CD4-positive, alpha-beta T cell treated with Interferon gamma for 1 hour (primary cell): Measurements from ENCODE around the gene QTRT2.

Experiments
- DNase-seq: peaks from one replicate; pipeline ENCODE4 v3.0.0-alpha.2; 2020

QTRT2 gene

DNA sequence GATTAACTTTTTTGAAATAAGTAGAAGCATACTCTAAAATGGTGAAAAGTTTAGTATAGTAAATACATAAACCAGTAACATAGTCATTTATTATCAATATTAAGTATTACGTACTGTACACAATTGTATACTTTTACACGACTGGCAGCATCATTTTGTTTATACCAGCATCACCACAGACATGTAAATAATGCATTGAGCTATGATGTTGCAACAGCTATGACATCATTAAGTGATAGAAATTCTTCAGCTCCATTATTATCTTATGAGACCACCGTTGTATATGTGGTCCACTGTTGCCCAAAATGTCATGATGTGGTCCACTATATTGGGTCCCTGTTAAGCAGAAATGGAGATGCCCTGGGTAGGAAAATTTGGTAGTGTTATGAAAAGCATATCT lies 71.0 kb downstream of the QTRT2 start:
- DNase-seq = no peak

- DNase-seq = no peak
Observed at GRCh38 chr3:114128231-114128630, 71.7 kb downstream of the QTRT2 start.

- no peak for DNase-seq
Observed at GRCh38 chr3:114128826-114129225, 72.3 kb downstream of the QTRT2 start.

DNA sequence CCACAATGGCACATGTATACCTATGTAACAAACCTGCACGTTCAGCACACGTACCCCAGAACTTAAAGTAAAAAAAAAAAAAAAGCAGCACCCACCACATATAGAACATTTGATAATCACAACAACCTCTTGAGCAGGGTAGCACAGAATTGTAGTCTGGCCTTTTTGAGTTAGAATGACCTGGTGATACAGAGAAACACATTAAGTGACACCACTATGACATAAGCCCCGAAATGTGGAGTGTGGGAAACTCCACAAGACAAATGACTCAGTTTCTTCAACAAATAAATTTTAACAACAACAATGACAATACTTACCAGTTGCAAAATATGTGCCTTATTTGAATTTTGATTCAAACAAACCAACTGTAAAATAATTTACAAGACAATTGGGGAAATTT lies 76.0 kb downstream of the QTRT2 start:
- DNase-seq = no peak

DNA sequence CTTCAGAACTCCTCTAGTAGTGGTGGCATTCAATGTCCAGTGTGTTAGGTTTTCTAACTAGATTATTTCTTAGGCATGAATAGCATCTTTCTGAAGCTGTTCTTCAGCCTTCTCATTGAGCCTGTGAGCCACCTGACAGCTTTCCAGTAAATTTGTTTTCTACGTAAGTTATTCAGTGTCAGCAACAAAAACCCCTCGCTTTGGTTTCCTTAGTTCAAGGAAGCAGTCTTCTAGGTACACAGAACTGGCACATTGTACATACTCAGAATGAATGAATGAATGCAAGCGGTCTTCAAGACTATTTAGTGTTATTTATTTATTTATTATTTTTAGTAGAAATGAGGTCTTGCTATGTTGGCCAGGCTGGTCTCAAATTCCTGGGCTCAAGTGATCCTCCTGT lies 77.4 kb downstream of the QTRT2 start:
- DNase-seq = no peak
